ENCODE results near the gene HOXC4.

GRCh38 chr12:54056110-54056509 lies 2.5 kb downstream of the HOXC4 start:
- TF ChIP-seq ZZZ3 (IDR thresholded peaks at IDR 0.05; ENCODE audit: control insufficient read depth, insufficient read length, low read depth) (no peak), CTCF (IDR thresholded peaks at IDR 0.05 in 2 of 3, conservative IDR thresholded peaks at IDR 0.05 in 1 of 3; ENCODE audit: control insufficient read depth in 2 of 3, extremely low read depth in 1 of 3, insufficient read depth in 1 of 3, low read depth in 3 of 3, low read length in 3 of 3) (no peak), HDAC2 (IDR thresholded peaks at IDR 0.05) (no peak)

Data from GM12878 (cell line).